Liver (tissue), 3 donors: ENCODE measurements around the gene USP9Y.

Experiments
- ATF3 ChIP-seq: IDR thresholded peaks from 2 replicates; pipeline ENCODE4 v1.6.1; 2016; ENCODE audit warnings: antibody characterized with exemption
- CTCF ChIP-seq: fragments of 150-350 bp; IDR thresholded peaks from 2 replicates; pipeline ENCODE4 v1.5.1; 2017; ENCODE audit warnings: improper control_type of control experiment, low read depth, low read length; ENCODE audit not compliant: missing input control
- EGR1 ChIP-seq, 2 donors: IDR thresholded peaks; 2 replicates each; pipeline ENCODE4 v1.6.1; 2016 to 2018; ENCODE audit warnings: antibody characterized with exemption in 2 of 2, low read depth in 2 of 2
- FOXA1 ChIP-seq: IDR thresholded peaks from 2 replicates; pipeline ENCODE4 v1.6.1; 2016; ENCODE audit warnings: antibody characterized with exemption
- GABPA ChIP-seq, 2 donors: IDR thresholded peaks in 1 of 2; conservative IDR thresholded peaks in 1 of 2; 2 replicates each; pipeline ENCODE4 v1.6.1; 2016; ENCODE audit warnings: antibody characterized with exemption in 2 of 2, mild to moderate bottlenecking in 1 of 2, moderate library complexity in 1 of 2
- JUND ChIP-seq, 2 donors: IDR thresholded peaks; 2 replicates each; pipeline ENCODE4 v1.6.1; 2016; ENCODE audit warnings: antibody characterized with exemption in 2 of 2
- MAX ChIP-seq: IDR thresholded peaks from 2 replicates; pipeline ENCODE4 v1.6.1; 2016; ENCODE audit warnings: antibody characterized with exemption
- RAD21 ChIP-seq, 2 donors: IDR thresholded peaks; 2 replicates each; pipeline ENCODE4 v1.6.1; 2016; ENCODE audit warnings: antibody characterized with exemption in 2 of 2, mild to moderate bottlenecking in 2 of 2
- RXRA ChIP-seq, 2 donors: IDR thresholded peaks; 2 replicates each; pipeline ENCODE4 v1.6.1; 2017 to 2018; ENCODE audit warnings: antibody characterized with exemption in 2 of 2, mild to moderate bottlenecking in 1 of 2
- SP1 ChIP-seq: IDR thresholded peaks from 2 replicates; pipeline ENCODE4 v1.6.1; 2018; ENCODE audit warnings: antibody characterized with exemption, mild to moderate bottlenecking
- TAF1 ChIP-seq: conservative IDR thresholded peaks from 2 replicates; pipeline ENCODE4 v1.6.1; 2016; ENCODE audit warnings: antibody characterized with exemption, mild to moderate bottlenecking
- YY1 ChIP-seq: IDR thresholded peaks from 2 replicates; pipeline ENCODE4 v1.6.1; 2016; ENCODE audit warnings: antibody characterized with exemption, mild to moderate bottlenecking
- TF ChIP-seq, protein P1 (sequence below): IDR thresholded peaks from 2 replicates; pipeline ENCODE4 v1.6.1; 2016; ENCODE audit warnings: antibody characterized with exemption, mild to moderate bottlenecking
- TF ChIP-seq, protein P2 (sequence below): IDR thresholded peaks from 2 replicates; pipeline ENCODE4 v1.6.1; 2016; ENCODE audit warnings: antibody characterized with exemption
- donor health status: healthy.
- donor health status: healthy.

DNA sequence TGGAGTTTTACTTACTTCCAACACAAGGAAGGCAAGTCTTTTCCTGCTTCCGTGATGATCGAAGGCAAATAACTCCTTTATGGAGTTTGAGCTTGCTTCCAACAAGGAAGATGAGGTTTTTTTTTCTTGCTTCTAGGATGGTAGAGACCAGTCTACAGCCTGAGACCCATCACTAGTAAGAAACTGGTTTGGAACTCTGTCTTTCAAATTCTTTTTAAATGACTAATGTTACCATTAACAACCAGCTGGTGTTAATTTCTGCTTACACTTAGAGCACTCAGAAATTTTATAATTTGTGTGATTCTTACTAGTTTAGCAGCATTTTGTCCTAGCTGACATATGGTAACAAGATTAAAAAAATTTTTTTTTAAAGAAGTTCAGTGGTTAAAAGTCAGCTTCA, 19.5 kb upstream of the USP9Y start:
- TF ChIP-seq CTCF (no peak), YY1 (no peak), TAF1 (no peak), MAX (no peak), ATF3 (no peak), SP1 (no peak), FOXA1 (no peak), JUND (IDR thresholded peaks at IDR 0.05) (no peak), RAD21 (IDR thresholded peaks at IDR 0.05) (no peak), EGR1 (IDR thresholded peaks at IDR 0.05; ENCODE audit: low read depth in 2 of 2) (no peak), RXRA (IDR thresholded peaks at IDR 0.05) (no peak), GABPA (IDR thresholded peaks at IDR 0.05 in 1 of 2, conservative IDR thresholded peaks at IDR 0.05 in 1 of 2) (no peak)
- TF ChIP-seq, protein P1, sequence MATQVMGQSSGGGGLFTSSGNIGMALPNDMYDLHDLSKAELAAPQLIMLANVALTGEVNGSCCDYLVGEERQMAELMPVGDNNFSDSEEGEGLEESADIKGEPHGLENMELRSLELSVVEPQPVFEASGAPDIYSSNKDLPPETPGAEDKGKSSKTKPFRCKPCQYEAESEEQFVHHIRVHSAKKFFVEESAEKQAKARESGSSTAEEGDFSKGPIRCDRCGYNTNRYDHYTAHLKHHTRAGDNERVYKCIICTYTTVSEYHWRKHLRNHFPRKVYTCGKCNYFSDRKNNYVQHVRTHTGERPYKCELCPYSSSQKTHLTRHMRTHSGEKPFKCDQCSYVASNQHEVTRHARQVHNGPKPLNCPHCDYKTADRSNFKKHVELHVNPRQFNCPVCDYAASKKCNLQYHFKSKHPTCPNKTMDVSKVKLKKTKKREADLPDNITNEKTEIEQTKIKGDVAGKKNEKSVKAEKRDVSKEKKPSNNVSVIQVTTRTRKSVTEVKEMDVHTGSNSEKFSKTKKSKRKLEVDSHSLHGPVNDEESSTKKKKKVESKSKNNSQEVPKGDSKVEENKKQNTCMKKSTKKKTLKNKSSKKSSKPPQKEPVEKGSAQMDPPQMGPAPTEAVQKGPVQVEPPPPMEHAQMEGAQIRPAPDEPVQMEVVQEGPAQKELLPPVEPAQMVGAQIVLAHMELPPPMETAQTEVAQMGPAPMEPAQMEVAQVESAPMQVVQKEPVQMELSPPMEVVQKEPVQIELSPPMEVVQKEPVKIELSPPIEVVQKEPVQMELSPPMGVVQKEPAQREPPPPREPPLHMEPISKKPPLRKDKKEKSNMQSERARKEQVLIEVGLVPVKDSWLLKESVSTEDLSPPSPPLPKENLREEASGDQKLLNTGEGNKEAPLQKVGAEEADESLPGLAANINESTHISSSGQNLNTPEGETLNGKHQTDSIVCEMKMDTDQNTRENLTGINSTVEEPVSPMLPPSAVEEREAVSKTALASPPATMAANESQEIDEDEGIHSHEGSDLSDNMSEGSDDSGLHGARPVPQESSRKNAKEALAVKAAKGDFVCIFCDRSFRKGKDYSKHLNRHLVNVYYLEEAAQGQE, result no peak
- TF ChIP-seq, protein P2, sequence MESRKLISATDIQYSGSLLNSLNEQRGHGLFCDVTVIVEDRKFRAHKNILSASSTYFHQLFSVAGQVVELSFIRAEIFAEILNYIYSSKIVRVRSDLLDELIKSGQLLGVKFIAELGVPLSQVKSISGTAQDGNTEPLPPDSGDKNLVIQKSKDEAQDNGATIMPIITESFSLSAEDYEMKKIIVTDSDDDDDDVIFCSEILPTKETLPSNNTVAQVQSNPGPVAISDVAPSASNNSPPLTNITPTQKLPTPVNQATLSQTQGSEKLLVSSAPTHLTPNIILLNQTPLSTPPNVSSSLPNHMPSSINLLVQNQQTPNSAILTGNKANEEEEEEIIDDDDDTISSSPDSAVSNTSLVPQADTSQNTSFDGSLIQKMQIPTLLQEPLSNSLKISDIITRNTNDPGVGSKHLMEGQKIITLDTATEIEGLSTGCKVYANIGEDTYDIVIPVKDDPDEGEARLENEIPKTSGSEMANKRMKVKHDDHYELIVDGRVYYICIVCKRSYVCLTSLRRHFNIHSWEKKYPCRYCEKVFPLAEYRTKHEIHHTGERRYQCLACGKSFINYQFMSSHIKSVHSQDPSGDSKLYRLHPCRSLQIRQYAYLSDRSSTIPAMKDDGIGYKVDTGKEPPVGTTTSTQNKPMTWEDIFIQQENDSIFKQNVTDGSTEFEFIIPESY, result no peak
